NCI-H146 treated with DMSO at 0.1 percent for 48 hours (cell line): ENCODE results near the gene OR6C4.
"Not testable (repeated sequence)": the region's sequence is repeated elsewhere in the genome, so short reads cannot be mapped to it uniquely, and the experiment has no call there.

Source experiments
- DNase-seq: peaks from one replicate; lab custom pipeline; 2025; ENCODE audit not compliant: unreplicated experiment; lab: John Stamatoyannopoulos, UW

The OR6C4 gene

GRCh38 chr12:55549302-55549701 is at the start of gene OR6C4:
TSS of gene OR6C4 (plus strand) at chr12:55549602. CDS start at chr12:55551227, 1,625 bp downstream.
- no peak for DNase-seq

- DNase-seq: no peak
Measured at GRCh38 chr12:55499810-55500252, 49.6 kb upstream of the OR6C4 start.

- no peak for DNase-seq
Measured at GRCh38 chr12:55501601-55502000, 47.8 kb upstream of the OR6C4 start.

- no peak for DNase-seq
Measured at GRCh38 chr12:55515696-55516095, 33.7 kb upstream of the OR6C4 start.

GRCh38 chr12:55516391-55516790 is 33.0 kb upstream of the OR6C4 start:
- no peak for DNase-seq

GRCh38 chr12:55548235-55548634 is 1.2 kb upstream of the OR6C4 start:
- not testable (repeated sequence) for DNase-seq

GRCh38 chr12:55548756-55549155 is 646 bp upstream of the OR6C4 start:
- DNase-seq: no peak

GRCh38 chr12:55554296-55554695 is 4.9 kb downstream of the OR6C4 start:
- no peak for DNase-seq

- DNase-seq: not testable (repeated sequence)
Measured at GRCh38 chr12:55570060-55570459, 20.7 kb downstream of the OR6C4 start.

- DNase-seq: not testable (repeated sequence)
Measured at GRCh38 chr12:55570689-55571088, 21.3 kb downstream of the OR6C4 start.

GRCh38 chr12:55572168-55572567 is 22.8 kb downstream of the OR6C4 start, which contains the start of gene OR2AP1:
TSS of gene OR2AP1 (plus strand) at chr12:55572468. CDS start at chr12:55574415, 1,947 bp downstream.
- DNase-seq: no peak

- no peak for DNase-seq
Measured at GRCh38 chr12:55582066-55582465, 32.7 kb downstream of the OR6C4 start.

- no peak for DNase-seq
Measured at GRCh38 chr12:55585817-55586216, 36.4 kb downstream of the OR6C4 start.

- not testable (repeated sequence) for DNase-seq
Measured at GRCh38 chr12:55590152-55590551, 40.8 kb downstream of the OR6C4 start.
